ENCODE data around the gene ATG101. TPM values are rescaled to one million over a fixed set of nuclear protein-coding genes. Genes with fewer than 3 reads are reported as not detected.

ATG101 gene
- total and polyA plus RNA-seq, 2 experiments from 2014 or later = 27.7 to 60.3 TPM

DNA sequence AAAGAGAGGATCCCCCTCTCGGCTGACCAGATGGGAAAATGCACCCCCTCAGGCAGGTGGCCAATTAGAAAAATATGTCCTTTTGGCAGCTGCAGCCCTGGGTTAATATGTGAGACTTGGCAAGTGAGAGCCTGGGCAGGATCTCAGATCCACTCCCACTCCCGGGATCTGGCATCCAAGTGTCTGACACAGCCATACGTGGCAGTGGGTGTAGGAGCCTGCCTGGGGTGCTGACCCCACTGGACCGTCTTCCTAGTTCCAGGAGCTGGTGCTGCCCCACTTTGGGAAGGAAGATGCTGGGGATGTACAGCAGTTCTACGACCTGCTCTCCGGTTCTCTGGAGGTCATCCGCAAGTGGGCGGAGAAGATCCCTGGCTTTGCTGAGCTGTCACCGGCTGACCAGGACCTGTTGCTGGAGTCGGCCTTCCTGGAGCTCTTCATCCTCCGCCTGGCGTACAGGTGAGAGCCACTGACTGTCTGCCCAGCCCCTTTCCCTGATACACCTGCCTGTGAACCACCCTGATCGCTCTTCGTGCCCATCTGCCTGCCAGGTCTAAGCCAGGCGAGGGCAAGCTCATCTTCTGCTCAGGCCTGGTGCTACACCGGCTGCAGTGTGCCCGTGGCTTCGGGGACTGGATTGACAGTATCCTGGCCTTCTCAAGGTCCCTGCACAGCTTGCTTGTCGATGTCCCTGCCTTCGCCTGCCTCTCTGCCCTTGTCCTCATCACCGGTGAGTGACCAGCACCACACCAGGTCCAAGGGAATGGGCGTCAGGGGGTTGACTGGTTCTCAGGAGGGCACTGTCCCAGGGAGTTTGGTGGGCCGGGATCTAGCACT lies 12.8 kb upstream of the ATG101 start:
- no peaks in the 10 kb centered on the region for H3K36me3 ChIP-seq (ENCODE audit: insufficient read depth)
- H3K4me1 ChIP-seq (ENCODE audit: insufficient read depth) = peaks cover 5% of the 10 kb centered on the region
- H3K27me3 ChIP-seq (ENCODE audit: insufficient read depth) = peaks cover 9% of the 10 kb centered on the region
- peaks cover 10% of the 10 kb centered on the region for H3K27me3 Mint-ChIP-seq (ENCODE audit: insufficient read depth, low read depth, poor library complexity)
- DNase-seq (ENCODE audit: low spot score) (no peak), ATAC-seq (no peak)
- H2AFZ ChIP-seq = no peak overlapping the region
- H3K36me3 Mint-ChIP-seq (ENCODE audit: low read depth) = peaks cover 10% of the 10 kb centered on the region; the same call in 2 of the 3 replicates
- no peak overlapping the region for H3K4me3 ChIP-seq
- H3F3A ChIP-seq (replicated peaks; ENCODE audit: low read depth) = no peaks in the 10 kb centered on the region
- no peak overlapping the region for H3K4me2 ChIP-seq
- no peak overlapping the region for H3K27ac Mint-ChIP-seq
- H3K9me2 ChIP-seq (ENCODE audit: insufficient read depth) = no peaks in the 10 kb centered on the region
- H3K4me3 Mint-ChIP-seq = no peak overlapping the region
- TF ChIP-seq EZH2 (IDR thresholded peaks at IDR 0.05; ENCODE audit: low read depth, unreplicated experiment) = no peak
- TF ChIP-seq, protein P1, sequence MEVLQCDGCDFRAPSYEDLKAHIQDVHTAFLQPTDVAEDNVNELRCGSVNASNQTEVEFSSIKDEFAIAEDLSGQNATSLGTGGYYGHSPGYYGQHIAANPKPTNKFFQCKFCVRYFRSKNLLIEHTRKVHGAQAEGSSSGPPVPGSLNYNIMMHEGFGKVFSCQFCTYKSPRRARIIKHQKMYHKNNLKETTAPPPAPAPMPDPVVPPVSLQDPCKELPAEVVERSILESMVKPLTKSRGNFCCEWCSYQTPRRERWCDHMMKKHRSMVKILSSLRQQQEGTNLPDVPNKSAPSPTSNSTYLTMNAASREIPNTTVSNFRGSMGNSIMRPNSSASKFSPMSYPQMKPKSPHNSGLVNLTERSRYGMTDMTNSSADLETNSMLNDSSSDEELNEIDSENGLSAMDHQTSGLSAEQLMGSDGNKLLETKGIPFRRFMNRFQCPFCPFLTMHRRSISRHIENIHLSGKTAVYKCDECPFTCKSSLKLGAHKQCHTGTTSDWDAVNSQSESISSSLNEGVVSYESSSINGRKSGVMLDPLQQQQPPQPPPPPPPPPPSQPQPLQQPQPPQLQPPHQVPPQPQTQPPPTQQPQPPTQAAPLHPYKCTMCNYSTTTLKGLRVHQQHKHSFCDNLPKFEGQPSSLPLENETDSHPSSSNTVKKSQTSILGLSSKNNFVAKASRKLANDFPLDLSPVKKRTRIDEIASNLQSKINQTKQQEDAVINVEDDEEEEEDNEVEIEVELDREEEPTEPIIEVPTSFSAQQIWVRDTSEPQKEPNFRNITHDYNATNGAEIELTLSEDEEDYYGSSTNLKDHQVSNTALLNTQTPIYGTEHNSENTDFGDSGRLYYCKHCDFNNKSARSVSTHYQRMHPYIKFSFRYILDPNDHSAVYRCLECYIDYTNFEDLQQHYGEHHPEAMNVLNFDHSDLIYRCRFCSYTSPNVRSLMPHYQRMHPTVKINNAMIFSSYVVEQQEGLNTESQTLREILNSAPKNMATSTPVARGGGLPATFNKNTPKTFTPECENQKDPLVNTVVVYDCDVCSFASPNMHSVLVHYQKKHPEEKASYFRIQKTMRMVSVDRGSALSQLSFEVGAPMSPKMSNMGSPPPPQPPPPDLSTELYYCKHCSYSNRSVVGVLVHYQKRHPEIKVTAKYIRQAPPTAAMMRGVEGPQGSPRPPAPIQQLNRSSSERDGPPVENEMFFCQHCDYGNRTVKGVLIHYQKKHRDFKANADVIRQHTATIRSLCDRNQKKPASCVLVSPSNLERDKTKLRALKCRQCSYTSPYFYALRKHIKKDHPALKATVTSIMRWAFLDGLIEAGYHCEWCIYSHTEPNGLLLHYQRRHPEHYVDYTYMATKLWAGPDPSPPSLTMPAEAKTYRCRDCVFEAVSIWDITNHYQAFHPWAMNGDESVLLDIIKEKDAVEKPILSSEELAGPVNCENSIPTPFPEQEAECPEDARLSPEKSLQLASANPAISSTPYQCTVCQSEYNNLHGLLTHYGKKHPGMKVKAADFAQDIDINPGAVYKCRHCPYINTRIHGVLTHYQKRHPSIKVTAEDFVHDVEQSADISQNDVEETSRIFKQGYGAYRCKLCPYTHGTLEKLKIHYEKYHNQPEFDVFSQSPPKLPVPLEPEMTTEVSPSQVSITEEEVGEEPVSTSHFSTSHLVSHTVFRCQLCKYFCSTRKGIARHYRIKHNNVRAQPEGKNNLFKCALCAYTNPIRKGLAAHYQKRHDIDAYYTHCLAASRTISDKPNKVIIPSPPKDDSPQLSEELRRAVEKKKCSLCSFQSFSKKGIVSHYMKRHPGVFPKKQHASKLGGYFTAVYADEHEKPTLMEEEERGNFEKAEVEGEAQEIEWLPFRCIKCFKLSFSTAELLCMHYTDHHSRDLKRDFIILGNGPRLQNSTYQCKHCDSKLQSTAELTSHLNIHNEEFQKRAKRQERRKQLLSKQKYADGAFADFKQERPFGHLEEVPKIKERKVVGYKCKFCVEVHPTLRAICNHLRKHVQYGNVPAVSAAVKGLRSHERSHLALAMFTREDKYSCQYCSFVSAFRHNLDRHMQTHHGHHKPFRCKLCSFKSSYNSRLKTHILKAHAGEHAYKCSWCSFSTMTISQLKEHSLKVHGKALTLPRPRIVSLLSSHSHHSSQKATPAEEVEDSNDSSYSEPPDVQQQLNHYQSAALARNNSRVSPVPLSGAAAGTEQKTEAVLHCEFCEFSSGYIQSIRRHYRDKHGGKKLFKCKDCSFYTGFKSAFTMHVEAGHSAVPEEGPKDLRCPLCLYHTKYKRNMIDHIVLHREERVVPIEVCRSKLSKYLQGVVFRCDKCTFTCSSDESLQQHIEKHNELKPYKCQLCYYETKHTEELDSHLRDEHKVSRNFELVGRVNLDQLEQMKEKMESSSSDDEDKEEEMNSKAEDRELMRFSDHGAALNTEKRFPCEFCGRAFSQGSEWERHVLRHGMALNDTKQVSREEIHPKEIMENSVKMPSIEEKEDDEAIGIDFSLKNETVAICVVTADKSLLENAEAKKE (CRISPR knock-in tag; IDR thresholded peaks at IDR 0.05) = no peak
- TF ChIP-seq ZNF331 (CRISPR knock-in tag; IDR thresholded peaks at IDR 0.05; ENCODE audit: low read depth) = no peak
- TF ChIP-seq NANOG (IDR thresholded peaks at IDR 0.05; ENCODE audit: borderline replicate concordance) = no peak
- TF ChIP-seq ETS1 (IDR thresholded peaks at IDR 0.05) = no peak
- TF ChIP-seq EZH2phosphoT487 (IDR thresholded peaks at IDR 0.05; ENCODE audit: unreplicated experiment) = no peak
- no peak for TF ChIP-seq STAT1 (IDR thresholded peaks at IDR 0.05; ENCODE audit: unreplicated experiment)
- TF ChIP-seq ZNF114 (CRISPR knock-in tag; IDR thresholded peaks at IDR 0.05) = no peak
- TF ChIP-seq POLR2AphosphoS5 (IDR thresholded peaks at IDR 0.05; ENCODE audit: low read depth) = no peak
- TF ChIP-seq CREB1 (CRISPR knock-in tag; IDR thresholded peaks at IDR 0.05; ENCODE audit: low read depth) = no peak
- TF ChIP-seq JUNB (IDR thresholded peaks at IDR 0.05; ENCODE audit: unreplicated experiment) = no peak
- no peak for TF ChIP-seq REST (IDR thresholded peaks at IDR 0.05; ENCODE audit: unreplicated experiment)
- TF ChIP-seq, protein P2, sequence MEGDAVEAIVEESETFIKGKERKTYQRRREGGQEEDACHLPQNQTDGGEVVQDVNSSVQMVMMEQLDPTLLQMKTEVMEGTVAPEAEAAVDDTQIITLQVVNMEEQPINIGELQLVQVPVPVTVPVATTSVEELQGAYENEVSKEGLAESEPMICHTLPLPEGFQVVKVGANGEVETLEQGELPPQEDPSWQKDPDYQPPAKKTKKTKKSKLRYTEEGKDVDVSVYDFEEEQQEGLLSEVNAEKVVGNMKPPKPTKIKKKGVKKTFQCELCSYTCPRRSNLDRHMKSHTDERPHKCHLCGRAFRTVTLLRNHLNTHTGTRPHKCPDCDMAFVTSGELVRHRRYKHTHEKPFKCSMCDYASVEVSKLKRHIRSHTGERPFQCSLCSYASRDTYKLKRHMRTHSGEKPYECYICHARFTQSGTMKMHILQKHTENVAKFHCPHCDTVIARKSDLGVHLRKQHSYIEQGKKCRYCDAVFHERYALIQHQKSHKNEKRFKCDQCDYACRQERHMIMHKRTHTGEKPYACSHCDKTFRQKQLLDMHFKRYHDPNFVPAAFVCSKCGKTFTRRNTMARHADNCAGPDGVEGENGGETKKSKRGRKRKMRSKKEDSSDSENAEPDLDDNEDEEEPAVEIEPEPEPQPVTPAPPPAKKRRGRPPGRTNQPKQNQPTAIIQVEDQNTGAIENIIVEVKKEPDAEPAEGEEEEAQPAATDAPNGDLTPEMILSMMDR (conservative IDR thresholded peaks at IDR 0.05; ENCODE audit: low read depth in 2 of 2) = no peak
- H3K79me2 ChIP-seq (replicated peaks; ENCODE audit: insufficient read depth) = no peaks in the 10 kb centered on the region
- peaks cover 17% of the 10 kb centered on the region for H4K20me1 ChIP-seq (replicated peaks; ENCODE audit: insufficient read depth)
- H3K27ac ChIP-seq (ENCODE audit: low read depth) = no peak overlapping the region
- no peaks in the 10 kb centered on the region for H3K9me3 Mint-ChIP-seq
- peaks cover 7% of the 10 kb centered on the region for H3K4me1 Mint-ChIP-seq
